OCI-LY1 (cell line): Measurements from ENCODE around the gene FRMD3.

ENCODE experiments used
- H2AFZ ChIP-seq: fragments of 200-600 bp; sonication (generic), shearing (Covaris generic); 2 replicates; pipeline ENCODE4 v1.6.0; 2014; ENCODE audit warnings: antibody characterized with exemption, mild to moderate bottlenecking, low read length
- H3F3A ChIP-seq: fragments of 200-600 bp; sonication (generic), shearing (Covaris generic); 2 replicates; pipeline ENCODE4 v1.6.0; 2014; ENCODE audit warnings: mild to moderate bottlenecking, antibody characterized with exemption, low read length, moderate library complexity; ENCODE audit not compliant: insufficient read depth
- H3K27ac ChIP-seq: fragments of 200-600 bp; sonication (generic); 2 replicates; pipeline ENCODE4 v1.5.1; 2014; ENCODE audit warnings: low read length, mixed run types, mild to moderate bottlenecking, low read depth; ENCODE audit not compliant: poor library complexity, severe bottlenecking
- H3K27me3 ChIP-seq: fragments of 200-600 bp; sonication (generic); 2 replicates; pipeline ENCODE4 v1.6.0; 2014; ENCODE audit warnings: antibody characterized with exemption, mild to moderate bottlenecking, low read length, moderate library complexity; ENCODE audit not compliant: insufficient read depth
- H3K36me3 ChIP-seq: fragments of 200-600 bp; sonication (generic); 2 replicates; pipeline ENCODE4 v1.6.1; 2014; ENCODE audit warnings: mild to moderate bottlenecking, antibody characterized with exemption, low read length, moderate library complexity, mixed read lengths; ENCODE audit not compliant: insufficient read depth
- H3K4me1 ChIP-seq: fragments of 200-600 bp; sonication (generic); 2 replicates; pipeline ENCODE4 v1.5.1; 2014; ENCODE audit warnings: mild to moderate bottlenecking, low read length, moderate library complexity; ENCODE audit not compliant: insufficient read depth, severe bottlenecking
- H3K4me2 ChIP-seq: fragments of 200-600 bp; sonication (generic), shearing (Covaris generic); 2 replicates; pipeline ENCODE4 v1.6.1; 2014; ENCODE audit warnings: low read length
- H3K4me3 ChIP-seq: fragments of 200-600 bp; sonication (generic); 2 replicates; pipeline ENCODE4 v1.5.1; 2014; ENCODE audit warnings: low read length, low read depth, mild to moderate bottlenecking, mixed read lengths; ENCODE audit not compliant: poor library complexity, severe bottlenecking
- H3K79me2 ChIP-seq: fragments of 200-600 bp; shearing (Covaris generic); 2 replicates; pipeline ENCODE4 v1.6.1; 2016; ENCODE audit warnings: mixed run types, low read length, mixed read lengths; ENCODE audit not compliant: insufficient read depth
- H3K9ac ChIP-seq: fragments of 200-600 bp; sonication (generic), shearing (Covaris generic); 2 replicates; pipeline ENCODE4 v1.6.1; 2014; ENCODE audit warnings: mild to moderate bottlenecking, low read length, mixed read lengths
- H3K9me2 ChIP-seq: fragments of 200-600 bp; sonication (generic), shearing (Covaris generic); 2 replicates; pipeline ENCODE4 v1.6.1; 2014; ENCODE audit warnings: low read depth, mild to moderate bottlenecking, low read length, mixed read lengths
- H3K9me3 ChIP-seq: fragments of 200-600 bp; shearing (Covaris generic); 2 replicates; pipeline ENCODE4 v1.6.1; 2014; ENCODE audit warnings: low read length, mixed read lengths
- H4K20me1 ChIP-seq: fragments of 200-600 bp; sonication (generic), shearing (Covaris generic); 2 replicates; pipeline ENCODE4 v1.6.0; 2016; ENCODE audit warnings: mild to moderate bottlenecking, low read length; ENCODE audit not compliant: insufficient read depth
- EZH2 ChIP-seq: fragments of 200-600 bp; sonication (generic), shearing (Covaris generic); IDR thresholded peaks from 2 replicates; pipeline ENCODE4 v1.8.0; 2017; ENCODE audit warnings: borderline replicate concordance, mixed run types, mild to moderate bottlenecking, antibody characterized with exemption, low read length, moderate library complexity, mixed read lengths
- TF ChIP-seq, protein P1 (sequence below): fragments of 200-600 bp; sonication (generic), shearing (Covaris generic); IDR thresholded peaks from 2 replicates; pipeline ENCODE4 v1.5.1; 2017; ENCODE audit warnings: mild to moderate bottlenecking, antibody characterized with exemption, low read length, moderate library complexity, mixed read lengths

The FRMD3 gene

DNA sequence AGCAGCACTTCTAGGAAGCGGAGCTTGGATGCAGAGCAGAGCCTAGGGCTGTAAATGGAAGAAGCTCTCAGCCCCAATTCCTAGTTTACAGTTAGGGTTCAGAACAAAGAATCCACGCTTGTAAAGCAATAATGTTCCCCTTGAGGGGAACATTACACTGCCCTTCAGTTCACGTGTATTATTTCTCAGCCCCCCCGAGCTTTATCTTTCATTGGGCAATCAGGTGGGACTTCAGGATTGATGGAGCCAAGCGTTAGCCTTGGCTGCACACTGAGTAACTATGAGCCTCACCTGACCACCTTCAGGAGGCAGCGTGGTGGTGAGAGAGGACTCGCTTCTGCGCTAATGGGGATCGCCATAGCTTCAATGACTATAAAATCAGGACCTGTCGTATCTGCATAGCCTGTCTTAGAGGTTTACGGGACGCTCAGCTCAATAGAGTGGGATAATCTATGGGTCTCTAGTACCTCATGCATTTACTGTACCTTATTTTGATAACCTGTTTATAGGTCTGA lies 318.2 kb downstream of the FRMD3 start:
- no peaks in the 10 kb centered on the region for H4K20me1 ChIP-seq
- no peaks in the 10 kb centered on the region for H3K9me2 ChIP-seq
- H3K4me3 ChIP-seq = no peak overlapping the region
- no peak overlapping the region for H2AFZ ChIP-seq
- H3K4me2 ChIP-seq = no peak overlapping the region
- H3K36me3 ChIP-seq = no peaks in the 10 kb centered on the region
- no peaks in the 10 kb centered on the region for H3K27me3 ChIP-seq
- no peaks in the 10 kb centered on the region for H3K4me1 ChIP-seq
- no peak overlapping the region for H3K9ac ChIP-seq
- no peaks in the 10 kb centered on the region for H3K79me2 ChIP-seq
- no peaks in the 10 kb centered on the region for H3K9me3 ChIP-seq
- no peak overlapping the region for H3K27ac ChIP-seq
- TF ChIP-seq, protein P1, sequence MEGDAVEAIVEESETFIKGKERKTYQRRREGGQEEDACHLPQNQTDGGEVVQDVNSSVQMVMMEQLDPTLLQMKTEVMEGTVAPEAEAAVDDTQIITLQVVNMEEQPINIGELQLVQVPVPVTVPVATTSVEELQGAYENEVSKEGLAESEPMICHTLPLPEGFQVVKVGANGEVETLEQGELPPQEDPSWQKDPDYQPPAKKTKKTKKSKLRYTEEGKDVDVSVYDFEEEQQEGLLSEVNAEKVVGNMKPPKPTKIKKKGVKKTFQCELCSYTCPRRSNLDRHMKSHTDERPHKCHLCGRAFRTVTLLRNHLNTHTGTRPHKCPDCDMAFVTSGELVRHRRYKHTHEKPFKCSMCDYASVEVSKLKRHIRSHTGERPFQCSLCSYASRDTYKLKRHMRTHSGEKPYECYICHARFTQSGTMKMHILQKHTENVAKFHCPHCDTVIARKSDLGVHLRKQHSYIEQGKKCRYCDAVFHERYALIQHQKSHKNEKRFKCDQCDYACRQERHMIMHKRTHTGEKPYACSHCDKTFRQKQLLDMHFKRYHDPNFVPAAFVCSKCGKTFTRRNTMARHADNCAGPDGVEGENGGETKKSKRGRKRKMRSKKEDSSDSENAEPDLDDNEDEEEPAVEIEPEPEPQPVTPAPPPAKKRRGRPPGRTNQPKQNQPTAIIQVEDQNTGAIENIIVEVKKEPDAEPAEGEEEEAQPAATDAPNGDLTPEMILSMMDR = no peak
- TF ChIP-seq EZH2 = no peak
- H3F3A ChIP-seq = no peaks in the 10 kb centered on the region

DNA sequence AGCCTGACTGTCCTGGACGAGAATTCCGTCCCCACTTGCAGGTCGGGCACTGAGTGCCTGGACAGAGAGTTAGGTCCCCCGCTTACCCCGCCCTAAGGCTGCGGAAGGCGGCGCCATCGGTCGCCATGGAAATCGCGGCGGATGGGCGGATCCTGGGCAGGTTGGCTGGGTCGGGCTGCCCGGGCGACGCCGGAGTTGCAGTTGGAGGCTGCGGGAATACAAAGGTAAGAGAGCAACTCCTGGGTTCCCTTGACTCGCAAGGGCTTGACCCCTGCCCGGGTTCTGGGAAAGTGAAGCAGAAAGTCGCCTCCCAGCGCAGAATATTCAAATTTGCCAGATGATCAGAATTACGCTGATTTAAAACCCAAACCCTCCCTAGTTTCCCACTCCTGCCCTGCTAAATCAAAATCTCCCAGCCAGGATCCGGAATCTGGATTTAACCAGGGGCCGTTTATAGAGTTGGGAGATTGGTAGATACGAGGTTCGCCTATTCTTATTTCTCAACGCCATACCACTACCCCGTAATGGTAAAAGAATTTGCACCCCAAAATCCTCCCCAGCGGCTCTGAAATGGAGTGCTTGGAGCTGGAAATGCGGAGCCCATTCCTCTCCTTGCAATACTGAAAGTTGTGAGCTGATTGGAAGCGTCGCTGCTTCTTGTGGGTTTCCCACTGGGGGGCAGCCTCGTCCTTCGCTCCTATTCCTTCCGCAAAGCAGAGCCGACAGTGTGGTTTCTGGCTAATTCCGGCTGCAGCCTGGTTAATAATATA lies 318.9 kb downstream of the FRMD3 start:
- Histone ChIP-seq H3K27me3 (no peaks in the 10 kb centered on the region), H3K27ac (no peak overlapping the region), H3K36me3 (no peaks in the 10 kb centered on the region), H3K79me2 (no peaks in the 10 kb centered on the region), H3K4me3 (no peak overlapping the region), H3K4me1 (no peaks in the 10 kb centered on the region), H3K9me2 (no peaks in the 10 kb centered on the region), H2AFZ (no peak overlapping the region), H3F3A (no peaks in the 10 kb centered on the region), H3K4me2 (no peak overlapping the region), H4K20me1 (no peaks in the 10 kb centered on the region), H3K9me3 (no peaks in the 10 kb centered on the region), H3K9ac (no peak overlapping the region)
- TF ChIP-seq EZH2 = no peak
- TF ChIP-seq, protein P1 = peak; percentile 18; the same call in 1 of the 2 replicates

DNA sequence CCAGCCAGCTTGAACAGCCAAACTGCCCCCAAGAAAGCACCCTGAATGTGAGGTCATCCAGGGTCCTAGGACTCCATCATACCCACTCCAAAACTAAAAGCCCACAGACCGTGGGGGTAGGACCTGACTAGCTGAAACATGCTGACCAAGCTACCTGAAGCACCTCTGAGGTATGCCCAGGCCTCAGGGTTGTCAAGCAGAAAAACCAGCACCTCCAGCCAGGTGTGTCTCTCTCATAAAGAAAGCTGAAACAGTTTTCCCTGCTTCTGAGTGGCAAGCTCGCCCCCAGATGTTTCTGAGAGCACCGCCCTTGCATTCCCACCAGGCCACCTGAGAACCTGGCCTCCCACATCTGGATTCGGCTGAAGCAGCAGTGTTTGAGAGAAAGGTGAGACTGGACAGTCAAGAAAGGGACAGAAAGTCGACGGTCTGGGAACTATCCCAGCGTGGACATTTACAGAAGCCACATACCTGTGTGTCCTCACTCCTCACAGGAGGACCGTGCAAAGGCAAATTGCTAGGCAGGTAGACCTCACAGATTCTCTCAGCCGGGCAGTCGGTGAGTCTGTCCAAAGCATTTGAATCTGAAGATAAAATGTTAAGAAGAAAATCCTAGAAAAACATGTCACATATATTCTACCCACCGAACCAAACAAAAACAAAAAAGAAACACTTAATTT lies 319.6 kb downstream of the FRMD3 start:
- Histone ChIP-seq H3F3A (no peaks in the 10 kb centered on the region), H3K27ac (no peak overlapping the region), H3K79me2 (no peaks in the 10 kb centered on the region), H2AFZ (no peak overlapping the region), H3K9me3 (no peaks in the 10 kb centered on the region), H3K9me2 (no peaks in the 10 kb centered on the region), H3K36me3 (no peaks in the 10 kb centered on the region), H3K27me3 (no peaks in the 10 kb centered on the region), H3K9ac (no peak overlapping the region), H3K4me1 (no peaks in the 10 kb centered on the region), H3K4me2 (no peak overlapping the region), H4K20me1 (no peaks in the 10 kb centered on the region), H3K4me3 (no peak overlapping the region)
- no peak for TF ChIP-seq EZH2
- TF ChIP-seq, protein P1 = no peak
